Measurements from ENCODE around the gene ARFIP1. TPM values are rescaled to one million over a fixed set of nuclear protein-coding genes. Genes with fewer than 3 reads are reported as not detected.

Gene ARFIP1
- total RNA-seq, 1 donor from 2014 or later, result 37.2 TPM

DNA sequence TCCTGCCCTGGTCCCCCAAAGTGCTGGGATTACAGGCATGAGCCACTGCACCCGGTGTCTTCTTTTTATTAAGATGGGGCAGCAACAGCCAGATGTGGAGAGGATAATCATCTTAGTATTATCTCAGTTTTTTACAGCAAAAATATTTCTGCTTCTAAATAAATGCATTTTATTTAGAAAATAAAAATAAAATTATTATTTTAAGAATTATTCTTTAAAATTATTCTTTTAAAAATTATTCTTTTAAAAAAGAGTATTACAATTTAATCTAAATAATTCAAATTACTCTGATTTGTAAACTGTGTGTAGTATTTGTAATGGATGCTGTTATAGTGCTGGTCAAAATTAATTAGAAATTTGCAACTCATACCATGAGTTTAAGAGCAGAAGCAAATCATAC is 67.6 kb downstream of the ARFIP1 start:
- DNase-seq, result no peak
- no peak overlapping the region for H3K4me3 ChIP-seq
- H3K27ac ChIP-seq, result no peak overlapping the region
- no peaks in the 10 kb centered on the region for H3K36me3 ChIP-seq
- no peaks in the 10 kb centered on the region for H3K9me3 ChIP-seq
- peaks cover 17% of the 10 kb centered on the region for H3K4me1 ChIP-seq
- no peak for ATAC-seq
- intact Hi-C loops (cut with DNase I), result loop anchor here (10.0 kb wide), 1 partner anchor 237 kb away; no protein-coding TSS in a partner anchor
- H3K27me3 ChIP-seq (ENCODE audit: low read depth), result no peaks in the 10 kb centered on the region
- TF ChIP-seq, protein P1, sequence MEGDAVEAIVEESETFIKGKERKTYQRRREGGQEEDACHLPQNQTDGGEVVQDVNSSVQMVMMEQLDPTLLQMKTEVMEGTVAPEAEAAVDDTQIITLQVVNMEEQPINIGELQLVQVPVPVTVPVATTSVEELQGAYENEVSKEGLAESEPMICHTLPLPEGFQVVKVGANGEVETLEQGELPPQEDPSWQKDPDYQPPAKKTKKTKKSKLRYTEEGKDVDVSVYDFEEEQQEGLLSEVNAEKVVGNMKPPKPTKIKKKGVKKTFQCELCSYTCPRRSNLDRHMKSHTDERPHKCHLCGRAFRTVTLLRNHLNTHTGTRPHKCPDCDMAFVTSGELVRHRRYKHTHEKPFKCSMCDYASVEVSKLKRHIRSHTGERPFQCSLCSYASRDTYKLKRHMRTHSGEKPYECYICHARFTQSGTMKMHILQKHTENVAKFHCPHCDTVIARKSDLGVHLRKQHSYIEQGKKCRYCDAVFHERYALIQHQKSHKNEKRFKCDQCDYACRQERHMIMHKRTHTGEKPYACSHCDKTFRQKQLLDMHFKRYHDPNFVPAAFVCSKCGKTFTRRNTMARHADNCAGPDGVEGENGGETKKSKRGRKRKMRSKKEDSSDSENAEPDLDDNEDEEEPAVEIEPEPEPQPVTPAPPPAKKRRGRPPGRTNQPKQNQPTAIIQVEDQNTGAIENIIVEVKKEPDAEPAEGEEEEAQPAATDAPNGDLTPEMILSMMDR (IDR thresholded peaks at IDR 0.05), result no peak

DNA sequence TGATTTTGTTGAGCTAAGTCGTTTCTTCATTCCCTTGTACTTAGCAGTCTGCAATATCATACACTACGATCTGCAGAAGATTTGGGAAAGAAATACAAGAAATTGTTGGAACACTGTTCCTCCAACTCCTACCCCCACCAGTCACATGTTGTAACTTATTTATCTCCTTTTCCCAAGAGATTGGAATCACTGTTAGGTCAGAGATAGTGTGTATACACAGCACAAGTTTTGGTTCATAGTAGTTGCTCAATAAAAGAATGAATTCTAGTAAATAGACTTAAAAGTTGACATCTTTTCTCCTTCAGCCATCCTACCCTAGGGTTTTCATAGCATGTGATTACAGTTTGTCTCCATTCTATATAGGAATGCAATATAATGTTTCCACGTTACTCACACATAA is 68.8 kb downstream of the ARFIP1 start:
- TF ChIP-seq, protein P1 (IDR thresholded peaks at IDR 0.05), result no peak
- Histone ChIP-seq H3K36me3 (no peaks in the 10 kb centered on the region), H3K27ac (no peak overlapping the region), H3K27me3 (ENCODE audit: low read depth) (no peaks in the 10 kb centered on the region), H3K4me3 (no peak overlapping the region), H3K9me3 (peaks cover 9% of the 10 kb centered on the region), H3K4me1 (peaks cover 17% of the 10 kb centered on the region)
- intact Hi-C loops (cut with DNase I), result loop anchor here (10.0 kb wide), 1 partner anchor 236 kb away; no protein-coding TSS in a partner anchor
- DNase-seq (no peak), ATAC-seq (no peak)

DNA sequence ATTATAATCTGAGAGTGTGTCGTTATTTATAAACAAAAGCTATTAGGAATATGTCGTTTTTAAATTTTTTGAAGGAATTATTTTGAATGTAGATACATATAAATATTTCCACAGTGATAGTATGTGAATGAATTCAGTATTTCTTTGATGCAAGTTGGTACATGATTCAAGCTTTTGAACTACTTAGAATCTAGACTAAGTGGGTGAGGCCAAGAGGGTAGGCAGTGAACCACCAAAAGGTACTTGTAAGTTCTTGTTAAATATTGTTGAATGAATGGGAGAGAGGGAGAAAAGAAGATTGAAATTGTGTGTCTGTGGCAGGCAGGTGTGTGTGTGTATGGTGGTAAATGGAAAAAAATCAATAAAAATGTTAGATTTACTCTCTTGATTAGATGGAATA is 69.6 kb downstream of the ARFIP1 start:
- Histone ChIP-seq H3K4me1 (peaks cover 17% of the 10 kb centered on the region), H3K36me3 (no peaks in the 10 kb centered on the region), H3K4me3 (no peak overlapping the region), H3K9me3 (peaks cover 17% of the 10 kb centered on the region), H3K27ac (no peak overlapping the region), H3K27me3 (ENCODE audit: low read depth) (no peaks in the 10 kb centered on the region)
- intact Hi-C loops (cut with DNase I), result loop anchor here (10.0 kb wide), 1 partner anchor 235 kb away; no protein-coding TSS in a partner anchor
- DNase-seq (no peak), ATAC-seq (peak in 1 of 2 donors; percentile 70)
- TF ChIP-seq, protein P1 (IDR thresholded peaks at IDR 0.05), result no peak

DNA sequence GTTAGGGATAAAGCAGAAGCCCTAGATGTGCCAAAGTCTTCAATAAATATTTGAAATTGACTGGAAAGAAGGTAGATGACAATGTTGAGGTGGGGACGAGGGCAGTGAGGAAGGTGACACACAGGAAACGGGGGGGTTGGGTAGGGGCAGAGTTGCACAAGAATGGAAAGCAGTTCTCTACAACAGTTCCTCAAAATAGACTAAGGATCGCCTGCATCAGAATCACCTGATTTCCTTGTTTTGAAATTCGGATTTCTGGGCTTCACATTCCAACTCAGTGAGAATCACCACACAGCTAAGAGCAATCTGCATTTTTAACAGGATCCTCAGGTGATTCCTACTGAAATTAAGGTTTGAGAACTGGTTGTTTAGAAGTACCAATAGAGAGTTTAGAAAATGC is 70.6 kb downstream of the ARFIP1 start:
- DNase-seq (peak; percentile 66), ATAC-seq (peak; percentile 92 to 94)
- peaks cover 17% of the 10 kb centered on the region for H3K4me1 ChIP-seq
- H3K27me3 ChIP-seq (ENCODE audit: low read depth), result no peaks in the 10 kb centered on the region
- H3K4me3 ChIP-seq, result no peak overlapping the region
- no peaks in the 10 kb centered on the region for H3K36me3 ChIP-seq
- intact Hi-C loops (cut with DNase I), result no loop called here
- peak overlapping the region; percentile 26 for H3K27ac ChIP-seq
- TF ChIP-seq, protein P1 (IDR thresholded peaks at IDR 0.05), result no peak
- H3K9me3 ChIP-seq, result peaks cover 18% of the 10 kb centered on the region

- H3K36me3 ChIP-seq, result no peaks in the 10 kb centered on the region
Observed at GRCh38 chr4:152851226-152851625, 71.5 kb downstream of the ARFIP1 start.

More at GRCh38 chr4:152851226-152851625, 71.5 kb downstream of the ARFIP1 start:
- intact Hi-C loops (cut with DNase I), result no loop called here
- DNase-seq, result no peak
- ATAC-seq, result no peak
- Histone ChIP-seq H3K27ac (peak overlapping the region; percentile 26), H3K4me1 (peaks cover 18% of the 10 kb centered on the region), H3K27me3 (ENCODE audit: low read depth) (no peaks in the 10 kb centered on the region), H3K4me3 (no peak overlapping the region), H3K9me3 (peaks cover 18% of the 10 kb centered on the region)
- TF ChIP-seq, protein P1 (IDR thresholded peaks at IDR 0.05), result no peak

All from lower lobe of right lung (tissue), 2 donors.